Nephron (organoid): Measurements from ENCODE around the gene TRIM15.
"Not testable (repeated sequence)": the region's sequence is repeated elsewhere in the genome, so short reads cannot be mapped to it uniquely, and the experiment has no call there.

ENCODE experiments used
- H3K27ac Mint-ChIP-seq, 3 experiments: 2 replicates each; pipeline ENCODE4 v1.8.0; 2020; ENCODE audit warnings: mixed read lengths in 3 of 3, mild to moderate bottlenecking in 2 of 3, moderate library complexity in 1 of 3
- H3K27me3 Mint-ChIP-seq: 2 replicates; pipeline ENCODE4 v1.8.0; 2021; ENCODE audit warnings: low read depth, mild to moderate bottlenecking, moderate library complexity, mixed read lengths
- H3K36me3 Mint-ChIP-seq: 2 replicates; pipeline ENCODE4 v1.8.0; 2020; ENCODE audit warnings: low read depth, mixed read lengths
- H3K4me1 Mint-ChIP-seq: 2 replicates; pipeline ENCODE4 v1.8.0; 2020; ENCODE audit warnings: mixed read lengths
- H3K4me3 Mint-ChIP-seq, 3 experiments: 2 replicates each; pipeline ENCODE4 v1.8.0; 2020; ENCODE audit warnings: mild to moderate bottlenecking in 3 of 3, mixed read lengths in 3 of 3, moderate library complexity in 2 of 3
- H3K9me3 Mint-ChIP-seq: 2 replicates; pipeline ENCODE4 v1.8.0; 2020; ENCODE audit warnings: mixed read lengths
- TF ChIP-seq, protein P1 (sequence below), 3 experiments: fragments of 200-600 bp; sonication (generic); IDR thresholded peaks; one replicate each; pipeline ENCODE4 v1.5.0; 2021; ENCODE audit warnings: antibody characterized with exemption in 3 of 3; ENCODE audit not compliant: unreplicated experiment in 3 of 3

TRIM15 gene

DNA sequence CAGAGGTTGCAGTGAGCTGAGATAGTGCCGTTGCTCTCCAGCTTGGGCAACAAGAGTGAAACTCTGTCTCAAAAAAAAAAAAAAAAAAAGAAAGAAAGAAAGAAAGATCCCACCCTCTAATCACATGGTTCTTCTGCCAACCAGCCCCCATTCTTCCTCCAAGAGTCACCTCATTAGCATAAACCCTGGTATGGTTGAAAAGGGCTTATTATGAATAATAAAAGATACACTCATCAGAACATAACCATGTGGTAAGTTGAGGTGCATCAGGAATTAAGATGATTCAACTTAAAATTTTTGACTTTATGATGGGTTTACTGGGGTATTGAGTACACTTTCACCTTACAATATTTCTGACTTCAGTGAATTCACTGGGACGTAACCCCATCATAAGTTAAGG is 28.2 kb upstream of the TRIM15 start:
- TF ChIP-seq, protein P1, sequence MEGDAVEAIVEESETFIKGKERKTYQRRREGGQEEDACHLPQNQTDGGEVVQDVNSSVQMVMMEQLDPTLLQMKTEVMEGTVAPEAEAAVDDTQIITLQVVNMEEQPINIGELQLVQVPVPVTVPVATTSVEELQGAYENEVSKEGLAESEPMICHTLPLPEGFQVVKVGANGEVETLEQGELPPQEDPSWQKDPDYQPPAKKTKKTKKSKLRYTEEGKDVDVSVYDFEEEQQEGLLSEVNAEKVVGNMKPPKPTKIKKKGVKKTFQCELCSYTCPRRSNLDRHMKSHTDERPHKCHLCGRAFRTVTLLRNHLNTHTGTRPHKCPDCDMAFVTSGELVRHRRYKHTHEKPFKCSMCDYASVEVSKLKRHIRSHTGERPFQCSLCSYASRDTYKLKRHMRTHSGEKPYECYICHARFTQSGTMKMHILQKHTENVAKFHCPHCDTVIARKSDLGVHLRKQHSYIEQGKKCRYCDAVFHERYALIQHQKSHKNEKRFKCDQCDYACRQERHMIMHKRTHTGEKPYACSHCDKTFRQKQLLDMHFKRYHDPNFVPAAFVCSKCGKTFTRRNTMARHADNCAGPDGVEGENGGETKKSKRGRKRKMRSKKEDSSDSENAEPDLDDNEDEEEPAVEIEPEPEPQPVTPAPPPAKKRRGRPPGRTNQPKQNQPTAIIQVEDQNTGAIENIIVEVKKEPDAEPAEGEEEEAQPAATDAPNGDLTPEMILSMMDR (IDR thresholded peaks at IDR 0.05; ENCODE audit: unreplicated experiment in 3 of 3): no peak
- H3K4me3 Mint-ChIP-seq: no peak overlapping the region
- H3K4me1 Mint-ChIP-seq: peaks cover 5% of the 10 kb centered on the region
- peaks cover 68% of the 10 kb centered on the region for H3K27me3 Mint-ChIP-seq
- H3K36me3 Mint-ChIP-seq: no peaks in the 10 kb centered on the region
- no peak overlapping the region for H3K27ac Mint-ChIP-seq
- no peaks in the 10 kb centered on the region for H3K9me3 Mint-ChIP-seq

DNA sequence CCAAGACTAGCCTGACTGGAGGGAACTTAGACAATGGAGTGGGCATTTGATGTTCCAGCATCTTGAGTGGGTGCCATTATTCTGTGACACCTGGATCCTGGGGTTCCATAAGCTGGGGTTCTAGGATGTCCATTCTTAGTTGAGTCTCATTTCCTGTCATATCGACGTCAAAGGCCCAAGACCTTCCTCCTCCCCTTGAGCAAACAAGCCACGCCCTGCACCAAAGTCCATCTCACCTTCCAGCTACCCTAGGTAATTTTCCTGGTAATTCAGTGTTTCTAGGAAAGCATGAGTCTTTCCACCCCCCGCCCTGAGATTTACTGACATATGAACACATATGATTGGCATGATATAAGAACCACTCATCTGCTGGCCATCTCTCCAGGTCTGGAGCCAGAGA is 27.6 kb upstream of the TRIM15 start, which contains the start of gene TRIM40:
TSS of gene TRIM40 (plus strand) at position 384 of the 400 bp plus-strand sequence. CDS start 897 bp downstream, outside the sequence.
- no peak within 1 kb of the TSS for H3K27ac Mint-ChIP-seq
- H3K9me3 Mint-ChIP-seq: no peaks in the 10 kb centered on the region
- peaks cover 4% of the 10 kb centered on the region for H3K4me1 Mint-ChIP-seq
- TF ChIP-seq, protein P1 (IDR thresholded peaks at IDR 0.05; ENCODE audit: unreplicated experiment in 3 of 3): no peak
- no peaks in the 10 kb centered on the region for H3K36me3 Mint-ChIP-seq
- H3K27me3 Mint-ChIP-seq: peaks cover 65% of the 10 kb centered on the region
- H3K4me3 Mint-ChIP-seq: no peak within 1 kb of the TSS

GRCh38 chr6:30136570-30137286 is 26.6 kb upstream of the TRIM15 start:
- Mint-ChIP-seq H3K27me3 (peaks cover 65% of the 10 kb centered on the region), H3K9me3 (no peaks in the 10 kb centered on the region), H3K36me3 (no peaks in the 10 kb centered on the region), H3K27ac (no peak overlapping the region), H3K4me1 (no peaks in the 10 kb centered on the region), H3K4me3 (no peak overlapping the region)
- TF ChIP-seq, protein P1 (IDR thresholded peaks at IDR 0.05; ENCODE audit: unreplicated experiment in 3 of 3): no peak

GRCh38 chr6:30140240-30140639 is 23.1 kb upstream of the TRIM15 start:
- H3K27me3 Mint-ChIP-seq: peaks cover 66% of the 10 kb centered on the region
- not testable (repeated sequence) for H3K4me3 Mint-ChIP-seq, H3K4me1 Mint-ChIP-seq

GRCh38 chr6:30142665-30143064 is 20.7 kb upstream of the TRIM15 start:
- no peak overlapping the region for H3K27ac Mint-ChIP-seq
- no peaks in the 10 kb centered on the region for H3K36me3 Mint-ChIP-seq
- H3K27me3 Mint-ChIP-seq: peaks cover 61% of the 10 kb centered on the region
- H3K4me3 Mint-ChIP-seq: no peak overlapping the region
- TF ChIP-seq, protein P1 (IDR thresholded peaks at IDR 0.05; ENCODE audit: unreplicated experiment in 3 of 3): no peak
- H3K9me3 Mint-ChIP-seq: no peaks in the 10 kb centered on the region
- H3K4me1 Mint-ChIP-seq: no peaks in the 10 kb centered on the region

More at GRCh38 chr6:30140240-30140639, 23.1 kb upstream of the TRIM15 start:
- not testable (repeated sequence) for H3K36me3 Mint-ChIP-seq, H3K27ac Mint-ChIP-seq, H3K9me3 Mint-ChIP-seq

GRCh38 chr6:30143780-30144179 is 19.6 kb upstream of the TRIM15 start:
- H3K9me3 Mint-ChIP-seq: no peaks in the 10 kb centered on the region
- no peak overlapping the region for H3K4me3 Mint-ChIP-seq
- TF ChIP-seq, protein P1 (IDR thresholded peaks at IDR 0.05; ENCODE audit: unreplicated experiment in 3 of 3): no peak
- no peaks in the 10 kb centered on the region for H3K36me3 Mint-ChIP-seq
- peaks cover 64% of the 10 kb centered on the region for H3K27me3 Mint-ChIP-seq
- H3K27ac Mint-ChIP-seq: no peak overlapping the region
- H3K4me1 Mint-ChIP-seq: no peaks in the 10 kb centered on the region
